Stimulated activated CD8-positive, alpha-beta memory T cell treated with anti-CD3 and anti-CD28 coated beads, Interleukin-4, amount 100 ng/mL, for 1 hour (primary cell): Measurements from ENCODE around the gene RMDN2.

Source experiments
- DNase-seq, 2 donors: peaks; one replicate each; pipeline ENCODE4 v3.0.0-alpha.2; 2020; ENCODE audit warnings: low read depth in 2 of 2, low spot score in 1 of 2

RMDN2 gene

GRCh38 chr2:37897511-37897910 is 27.6 kb upstream of the RMDN2 start:
- no peak for DNase-seq

DNA sequence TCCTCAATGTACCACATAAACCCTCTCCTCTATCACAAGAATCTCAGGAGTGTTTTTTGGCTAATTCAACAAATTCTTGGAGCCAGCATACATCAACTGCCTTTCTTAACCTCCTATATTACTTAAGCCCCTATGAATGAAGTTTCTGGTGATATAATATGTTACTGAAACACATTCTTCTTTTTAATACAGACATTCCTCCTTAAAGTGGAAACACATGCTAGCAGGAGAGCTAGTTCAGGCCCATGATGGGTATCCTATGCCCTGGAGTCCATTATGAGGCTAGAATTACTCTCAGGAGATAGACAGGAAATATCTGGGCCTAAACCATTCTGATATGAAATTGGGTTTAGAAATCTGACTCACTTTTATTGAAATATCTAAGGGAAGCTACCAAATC is 26.6 kb upstream of the RMDN2 start:
- DNase-seq = no peak

- DNase-seq = no peak
Measured at GRCh38 chr2:37902991-37903390, 22.1 kb upstream of the RMDN2 start.

GRCh38 chr2:37904425-37904824 is 20.7 kb upstream of the RMDN2 start:
- no peak for DNase-seq

DNA sequence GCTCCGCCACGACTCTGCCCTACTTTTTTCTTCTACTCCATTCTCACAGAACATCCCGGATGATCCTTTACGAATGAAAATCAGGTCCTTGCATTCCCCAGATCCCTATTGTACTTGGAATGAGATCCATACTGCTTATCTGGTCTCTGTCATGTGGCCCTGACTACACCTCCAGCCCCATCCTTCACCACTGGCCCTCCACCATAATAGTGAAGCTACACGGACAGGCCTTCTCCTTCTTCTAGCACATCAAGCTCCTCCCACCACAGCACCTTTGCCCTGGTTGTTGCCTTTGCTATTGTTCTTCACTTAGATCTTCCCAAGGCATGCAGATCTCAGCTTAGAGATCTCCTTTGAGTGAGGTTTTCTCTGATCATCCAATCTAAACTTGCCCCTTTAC is 20.1 kb upstream of the RMDN2 start:
- no peak for DNase-seq

DNA sequence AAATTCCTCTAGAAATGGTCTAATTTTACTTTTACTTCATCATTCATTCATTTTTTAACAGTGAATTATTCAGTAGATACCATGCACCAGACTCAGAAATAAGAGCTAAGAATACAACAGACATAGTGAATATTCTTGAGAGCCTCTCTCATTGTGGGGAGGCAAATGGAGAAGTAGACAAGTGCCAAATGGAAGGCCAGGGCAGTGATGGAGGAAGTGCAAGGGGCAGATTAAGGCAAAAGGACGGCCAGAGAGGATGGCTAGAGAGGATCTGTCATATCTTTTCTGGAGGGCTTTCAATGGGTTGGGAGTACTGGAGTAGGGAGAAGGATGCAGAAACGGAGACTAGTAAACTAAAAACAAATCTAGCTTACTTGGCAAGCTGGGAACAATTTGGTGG is 19.0 kb upstream of the RMDN2 start:
- no peak for DNase-seq

DNA sequence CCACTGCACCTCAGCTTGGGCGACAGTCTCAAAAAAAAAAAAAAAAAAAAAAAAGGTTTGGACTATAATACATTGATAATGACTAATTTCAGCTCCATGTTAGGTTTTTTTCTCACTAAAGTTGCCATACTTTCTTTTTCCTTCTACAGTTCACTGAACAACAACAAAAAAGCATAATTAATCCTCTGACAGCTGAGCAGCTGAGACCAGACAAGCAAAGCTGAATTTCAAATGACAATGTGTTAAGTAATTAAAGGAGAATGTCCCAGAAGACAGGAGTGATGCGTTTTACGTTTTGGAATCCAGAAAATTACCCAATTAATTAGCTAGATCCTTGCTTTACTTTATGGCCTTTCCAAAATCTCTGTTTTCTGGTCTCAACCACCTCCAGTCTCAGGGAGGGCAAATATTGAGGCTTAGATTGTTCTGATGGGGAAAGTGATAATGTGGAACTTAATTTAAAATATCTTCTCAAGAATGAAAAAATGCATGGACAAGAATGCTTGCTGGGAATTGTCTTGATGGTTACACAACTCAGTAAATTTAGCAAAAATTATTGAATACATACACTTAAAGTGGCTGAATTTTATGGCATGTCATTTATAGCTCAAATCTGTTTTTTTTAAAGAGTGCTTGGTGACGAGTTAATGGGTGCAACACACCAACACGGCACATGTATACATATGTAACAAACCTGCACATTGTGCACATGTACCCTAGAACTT is 17.4 kb upstream of the RMDN2 start:
- no peak for DNase-seq

- no peak for DNase-seq
Measured at GRCh38 chr2:37911296-37911873, 13.7 kb upstream of the RMDN2 start.

DNA sequence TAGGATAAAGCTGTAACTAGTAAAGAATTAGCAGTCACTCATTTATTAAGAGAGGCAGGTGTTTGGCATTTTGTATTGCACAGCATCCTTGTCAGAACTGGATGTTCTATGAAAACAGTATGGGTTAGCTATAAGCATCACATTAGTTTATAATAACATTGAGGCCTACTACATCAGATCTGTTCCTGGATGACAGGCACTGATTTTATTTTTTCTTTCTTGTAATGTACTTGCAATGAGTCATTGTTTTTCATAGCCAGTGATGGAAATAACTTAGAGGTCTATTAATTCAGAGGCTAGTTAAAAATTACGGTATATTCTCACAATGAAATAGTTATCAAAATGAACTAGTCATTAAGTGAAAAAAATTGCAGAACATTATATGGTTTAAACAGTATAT is 13.0 kb upstream of the RMDN2 start:
- DNase-seq = no peak

GRCh38 chr2:37912616-37913015 is 12.5 kb upstream of the RMDN2 start:
- no peak for DNase-seq

GRCh38 chr2:37914340-37914739 is 10.7 kb upstream of the RMDN2 start:
- no peak for DNase-seq

GRCh38 chr2:37915773-37916172 is 9.3 kb upstream of the RMDN2 start:
- DNase-seq = no peak

- no peak for DNase-seq
Measured at GRCh38 chr2:37916512-37917082, 8.5 kb upstream of the RMDN2 start.

- DNase-seq = no peak
Measured at GRCh38 chr2:37917281-37918228, 7.5 kb upstream of the RMDN2 start.

GRCh38 chr2:37918742-37919186 is 6.3 kb upstream of the RMDN2 start:
- DNase-seq = no peak

GRCh38 chr2:37919631-37920032 is 5.5 kb upstream of the RMDN2 start:
- no peak for DNase-seq

- no peak for DNase-seq
Measured at GRCh38 chr2:37920570-37920969, 4.5 kb upstream of the RMDN2 start.

DNA sequence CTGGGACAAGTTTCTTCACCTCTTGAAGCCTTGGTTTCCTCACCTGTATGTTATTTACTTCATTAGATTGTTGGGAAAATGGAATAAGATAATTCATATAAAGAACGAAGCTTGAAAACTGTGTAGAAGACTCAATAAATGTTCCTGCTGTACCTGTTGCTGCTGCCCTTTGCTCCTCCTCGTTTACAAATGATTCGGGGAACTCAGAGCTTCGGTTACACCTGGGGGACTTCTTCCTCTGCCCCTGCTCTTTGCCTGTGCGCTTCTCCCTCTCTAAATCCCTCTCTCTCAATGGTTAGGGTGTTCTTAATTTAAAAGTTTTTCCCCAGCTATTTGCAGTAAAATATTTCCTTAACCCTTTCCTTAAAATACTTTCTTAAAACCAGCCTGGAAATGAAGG is 3.3 kb upstream of the RMDN2 start:
- no peak for DNase-seq

DNA sequence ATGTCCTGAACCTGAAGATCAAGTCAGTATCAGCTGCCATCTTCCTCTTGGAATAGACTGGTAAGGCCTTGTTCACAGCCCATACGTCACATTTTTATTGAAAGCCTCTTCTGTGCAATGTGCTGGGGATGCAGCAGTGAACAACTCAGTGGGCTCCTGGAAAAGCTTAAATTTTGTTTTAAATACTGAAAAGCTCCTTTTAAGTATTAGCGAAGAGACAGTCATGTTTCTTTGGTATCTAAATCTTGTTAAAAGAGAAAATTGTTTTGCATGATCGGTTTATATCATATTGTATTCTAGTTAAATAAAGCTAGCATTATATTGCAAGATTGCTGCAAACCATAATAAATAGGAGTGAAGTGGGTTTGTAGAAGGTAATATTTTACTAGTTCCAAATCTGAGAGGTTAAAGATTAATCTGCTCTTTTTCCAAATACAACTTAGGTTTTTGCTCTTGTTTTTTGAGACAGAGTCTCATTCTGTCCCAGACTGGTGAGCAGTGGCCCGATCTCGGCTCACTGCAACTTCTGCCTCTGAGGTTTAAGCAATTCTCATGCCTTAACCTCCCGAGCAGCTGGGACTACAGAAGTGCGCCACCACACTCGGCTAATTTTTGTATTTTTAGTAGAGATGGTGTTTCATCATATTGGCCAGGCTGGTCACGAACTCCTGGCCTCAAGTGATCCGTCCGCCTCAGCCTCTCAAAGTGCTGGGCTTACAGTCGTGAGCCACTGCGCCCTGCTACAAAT is 1.6 kb upstream of the RMDN2 start:
- no peak for DNase-seq

- DNase-seq = no peak
Measured at GRCh38 chr2:37926635-37927034, 1.5 kb downstream of the RMDN2 start.

GRCh38 chr2:37928377-37928776 is 3.3 kb downstream of the RMDN2 start:
- DNase-seq = no peak
